D341Med (cell line): Measurements from ENCODE around the gene SPOCK1.

ENCODE experiments used
- DNase-seq: peaks from one replicate; pipeline ENCODE4 v3.0.0; 2012; ENCODE audit warnings: low spot score

The SPOCK1 gene

GRCh38 chr5:137291436-137291835 is 207.7 kb downstream of the SPOCK1 start:
- no peak for DNase-seq

- no peak for DNase-seq
Measured at GRCh38 chr5:137291031-137291430, 208.1 kb downstream of the SPOCK1 start.

GRCh38 chr5:137290373-137290772 is 208.8 kb downstream of the SPOCK1 start:
- no peak for DNase-seq

GRCh38 chr5:137289856-137290255 is 209.3 kb downstream of the SPOCK1 start:
- DNase-seq, result no peak

- DNase-seq, result no peak
Measured at GRCh38 chr5:137287569-137287968, 211.6 kb downstream of the SPOCK1 start.

GRCh38 chr5:137286025-137286610 is 213.0 kb downstream of the SPOCK1 start:
- no peak for DNase-seq

- no peak for DNase-seq
Measured at GRCh38 chr5:137283801-137284200, 215.3 kb downstream of the SPOCK1 start.

GRCh38 chr5:137282216-137282615 is 216.9 kb downstream of the SPOCK1 start:
- no peak for DNase-seq

GRCh38 chr5:137281201-137281600 is 217.9 kb downstream of the SPOCK1 start:
- DNase-seq, result no peak

GRCh38 chr5:137280656-137281055 is 218.5 kb downstream of the SPOCK1 start:
- DNase-seq, result no peak

- DNase-seq, result no peak
Measured at GRCh38 chr5:137279521-137280231, 219.4 kb downstream of the SPOCK1 start.

- DNase-seq, result no peak
Measured at GRCh38 chr5:137278476-137278875, 220.7 kb downstream of the SPOCK1 start.

- DNase-seq, result no peak
Measured at GRCh38 chr5:137275083-137275482, 224.0 kb downstream of the SPOCK1 start.

GRCh38 chr5:137273511-137273910 is 225.6 kb downstream of the SPOCK1 start:
- DNase-seq, result no peak

GRCh38 chr5:137272831-137273230 is 226.3 kb downstream of the SPOCK1 start:
- no peak for DNase-seq

- no peak for DNase-seq
Measured at GRCh38 chr5:137269946-137270345, 229.2 kb downstream of the SPOCK1 start.

GRCh38 chr5:137269274-137269673 is 229.9 kb downstream of the SPOCK1 start:
- no peak for DNase-seq

- no peak for DNase-seq
Measured at GRCh38 chr5:137268646-137269045, 230.5 kb downstream of the SPOCK1 start.

- DNase-seq, result no peak
Measured at GRCh38 chr5:137266186-137266585, 232.9 kb downstream of the SPOCK1 start.

- DNase-seq, result no peak
Measured at GRCh38 chr5:137265457-137265856, 233.7 kb downstream of the SPOCK1 start.

- DNase-seq, result no peak
Measured at GRCh38 chr5:137264573-137264972, 234.6 kb downstream of the SPOCK1 start.

GRCh38 chr5:137264041-137264440 is 235.1 kb downstream of the SPOCK1 start:
- DNase-seq, result no peak

- no peak for DNase-seq
Measured at GRCh38 chr5:137263371-137264005, 235.6 kb downstream of the SPOCK1 start.
